ENCODE results near the gene TMEM132C. TPM values are rescaled to one million over a fixed set of nuclear protein-coding genes. Genes with fewer than 3 reads are reported as not detected.

TMEM132C gene
- total RNA-seq, 1 experiment from 2014 or later = not detected

GRCh38 chr12:128394137-128394536 lies 127.2 kb downstream of the TMEM132C start:
- H3K9me3 Mint-ChIP-seq (ENCODE audit: low read depth, unreplicated experiment) = peaks cover 23% of the 10 kb centered on the region
- H3K4me1 Mint-ChIP-seq (ENCODE audit: low read depth, unreplicated experiment) = no peaks in the 10 kb centered on the region
- no TSS peak for BruUV-seq (replicated peaks)
- CTCF ChIA-PET = no interaction called here
- no peaks in the 10 kb centered on the region for H3K27me3 Mint-ChIP-seq (ENCODE audit: unreplicated experiment)
- no peak for TF ChIP-seq CTCF (IDR thresholded peaks at IDR 0.05; ENCODE audit: unreplicated experiment)
- no peak overlapping the region for H3K4me3 Mint-ChIP-seq (ENCODE audit: low read depth, unreplicated experiment)
- no peak overlapping the region for H3K27ac Mint-ChIP-seq (ENCODE audit: unreplicated experiment)
- no peak for DNase-seq
- intact Hi-C loops (cut with micrococcal nuclease; ENCODE audit: unreplicated experiment) = no loop called here
- peaks cover 6% of the 10 kb centered on the region for H3K36me3 Mint-ChIP-seq (ENCODE audit: insufficient read depth, unreplicated experiment)

GRCh38 chr12:128399253-128399652 lies 132.3 kb downstream of the TMEM132C start:
- Mint-ChIP-seq H3K27ac (ENCODE audit: unreplicated experiment) (no peak overlapping the region), H3K4me1 (ENCODE audit: low read depth, unreplicated experiment) (no peaks in the 10 kb centered on the region), H3K27me3 (ENCODE audit: unreplicated experiment) (no peaks in the 10 kb centered on the region), H3K4me3 (ENCODE audit: low read depth, unreplicated experiment) (no peak overlapping the region), H3K9me3 (ENCODE audit: low read depth, unreplicated experiment) (peaks cover 12% of the 10 kb centered on the region), H3K36me3 (ENCODE audit: insufficient read depth, unreplicated experiment) (no peaks in the 10 kb centered on the region)
- intact Hi-C loops (cut with micrococcal nuclease; ENCODE audit: unreplicated experiment) = no loop called here
- no peak for DNase-seq
- no TSS peak for BruUV-seq (replicated peaks)
- TF ChIP-seq CTCF (IDR thresholded peaks at IDR 0.05; ENCODE audit: unreplicated experiment) = no peak
- CTCF ChIA-PET = no interaction called here

- Mint-ChIP-seq H3K4me3 (ENCODE audit: low read depth, unreplicated experiment) (no peak overlapping the region), H3K4me1 (ENCODE audit: low read depth, unreplicated experiment) (no peaks in the 10 kb centered on the region), H3K9me3 (ENCODE audit: low read depth, unreplicated experiment) (peaks cover 26% of the 10 kb centered on the region), H3K27me3 (ENCODE audit: unreplicated experiment) (no peaks in the 10 kb centered on the region), H3K27ac (ENCODE audit: unreplicated experiment) (no peak overlapping the region), H3K36me3 (ENCODE audit: insufficient read depth, unreplicated experiment) (no peaks in the 10 kb centered on the region)
- CTCF ChIA-PET = no interaction called here
- no peak for TF ChIP-seq CTCF (IDR thresholded peaks at IDR 0.05; ENCODE audit: unreplicated experiment)
- no peak for DNase-seq
- BruUV-seq (replicated peaks) = no TSS peak
- intact Hi-C loops (cut with micrococcal nuclease; ENCODE audit: unreplicated experiment) = no loop called here
Measured at GRCh38 chr12:128402486-128403243, 135.7 kb downstream of the TMEM132C start.

- peaks cover 46% of the 10 kb centered on the region for H3K9me3 Mint-ChIP-seq (ENCODE audit: low read depth, unreplicated experiment)
- intact Hi-C loops (cut with micrococcal nuclease; ENCODE audit: unreplicated experiment) = no loop called here
- CTCF ChIA-PET = no interaction called here
Measured at GRCh38 chr12:128408669-128409068, 141.7 kb downstream of the TMEM132C start.

More at GRCh38 chr12:128408669-128409068, 141.7 kb downstream of the TMEM132C start:
- Mint-ChIP-seq H3K27ac (ENCODE audit: unreplicated experiment) (no peak overlapping the region), H3K4me1 (ENCODE audit: low read depth, unreplicated experiment) (no peaks in the 10 kb centered on the region), H3K36me3 (ENCODE audit: insufficient read depth, unreplicated experiment) (no peaks in the 10 kb centered on the region), H3K4me3 (ENCODE audit: low read depth, unreplicated experiment) (no peak overlapping the region), H3K27me3 (ENCODE audit: unreplicated experiment) (no peaks in the 10 kb centered on the region)
- DNase-seq = no peak
- no TSS peak for BruUV-seq (replicated peaks)
- no peak for TF ChIP-seq CTCF (IDR thresholded peaks at IDR 0.05; ENCODE audit: unreplicated experiment)
